Suprapubic skin (tissue), 4 donors: ENCODE measurements around the gene ZFHX3.

ENCODE experiments used
- CTCF ChIP-seq, 2 donors: fragments of 200-600 bp in 1 of 2; fragments of 450-650 bp in 1 of 2; sonication (generic) in 1 of 2; IDR thresholded peaks; one replicate each; pipeline ENCODE4 v1.5.1; 2016 to 2019; ENCODE audit warnings: antibody characterized with exemption in 2 of 2, mild to moderate bottlenecking in 1 of 2, moderate library complexity in 1 of 2
- POLR2A ChIP-seq, 2 donors: fragments of 450-650 bp; IDR thresholded peaks; one replicate each; pipeline ENCODE4 v1.6.1; 2017; ENCODE audit warnings: antibody characterized with exemption in 2 of 2, mild to moderate bottlenecking in 2 of 2, moderate library complexity in 2 of 2
- POLR2AphosphoS5 ChIP-seq, 3 donors: sonication (generic); formaldehyde crosslinking; IDR thresholded peaks; one replicate each; pipeline ENCODE4 v1.6.1; 2017; ENCODE audit warnings: antibody characterized with exemption in 3 of 3

- TF ChIP-seq CTCF (IDR thresholded peaks at IDR 0.05) (no peak), POLR2A (IDR thresholded peaks at IDR 0.05) (no peak), POLR2AphosphoS5 (IDR thresholded peaks at IDR 0.05) (no peak)
Measured at GRCh38 chr16:72962347-72962746, 85.6 kb downstream of the ZFHX3 start.
